ENCODE data around the gene MMRN2. TPM values are rescaled to one million over a fixed set of nuclear protein-coding genes. Genes with fewer than 3 reads are reported as not detected.

Gene MMRN2
- total RNA-seq, 1 donor from 2014 or later: 6.5 TPM

DNA sequence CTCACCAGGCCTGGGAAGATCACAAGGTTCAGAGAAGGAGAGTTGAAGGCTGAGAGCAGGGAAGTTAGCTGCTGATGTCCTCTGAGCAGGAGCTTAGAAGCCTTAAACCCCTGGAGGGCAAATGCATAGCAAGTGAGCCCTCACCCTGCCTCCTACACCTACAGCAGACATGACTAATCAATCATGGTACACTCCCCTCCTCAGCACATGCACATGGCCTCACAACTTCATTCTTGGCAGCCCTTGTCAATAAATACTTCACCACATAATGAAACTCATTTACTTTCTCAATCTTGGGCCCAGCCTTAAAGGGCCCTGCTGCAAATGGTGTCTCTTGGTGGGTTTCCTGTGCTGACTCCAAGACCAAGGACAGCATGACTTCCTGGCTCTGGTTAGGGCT lies 12.9 kb downstream of the MMRN2 start:
- H3K4me3 Mint-ChIP-seq: no peak overlapping the region
- H3K4me1 Mint-ChIP-seq: peaks cover 27% of the 10 kb centered on the region
- H3K27me3 Mint-ChIP-seq (ENCODE audit: low read depth): no peaks in the 10 kb centered on the region
- no peak for DNase-seq (ENCODE audit: low spot score in 2 of 2, unreplicated experiment in 2 of 2)
- TF ChIP-seq, protein P1, sequence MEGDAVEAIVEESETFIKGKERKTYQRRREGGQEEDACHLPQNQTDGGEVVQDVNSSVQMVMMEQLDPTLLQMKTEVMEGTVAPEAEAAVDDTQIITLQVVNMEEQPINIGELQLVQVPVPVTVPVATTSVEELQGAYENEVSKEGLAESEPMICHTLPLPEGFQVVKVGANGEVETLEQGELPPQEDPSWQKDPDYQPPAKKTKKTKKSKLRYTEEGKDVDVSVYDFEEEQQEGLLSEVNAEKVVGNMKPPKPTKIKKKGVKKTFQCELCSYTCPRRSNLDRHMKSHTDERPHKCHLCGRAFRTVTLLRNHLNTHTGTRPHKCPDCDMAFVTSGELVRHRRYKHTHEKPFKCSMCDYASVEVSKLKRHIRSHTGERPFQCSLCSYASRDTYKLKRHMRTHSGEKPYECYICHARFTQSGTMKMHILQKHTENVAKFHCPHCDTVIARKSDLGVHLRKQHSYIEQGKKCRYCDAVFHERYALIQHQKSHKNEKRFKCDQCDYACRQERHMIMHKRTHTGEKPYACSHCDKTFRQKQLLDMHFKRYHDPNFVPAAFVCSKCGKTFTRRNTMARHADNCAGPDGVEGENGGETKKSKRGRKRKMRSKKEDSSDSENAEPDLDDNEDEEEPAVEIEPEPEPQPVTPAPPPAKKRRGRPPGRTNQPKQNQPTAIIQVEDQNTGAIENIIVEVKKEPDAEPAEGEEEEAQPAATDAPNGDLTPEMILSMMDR (IDR thresholded peaks at IDR 0.05; ENCODE audit: unreplicated experiment): no peak
- H3K9me3 Mint-ChIP-seq: peaks cover 5% of the 10 kb centered on the region
- peaks cover 3% of the 10 kb centered on the region for H3K36me3 Mint-ChIP-seq
- peak overlapping the region; percentile 49 for H3K27ac Mint-ChIP-seq

- no peak for DNase-seq (ENCODE audit: low spot score in 2 of 2, unreplicated experiment in 2 of 2)
- no peak overlapping the region for H3K27ac Mint-ChIP-seq
Measured at GRCh38 chr10:86944031-86944419, 13.4 kb downstream of the MMRN2 start.

GRCh38 chr10:86943316-86944030 lies 13.9 kb downstream of the MMRN2 start:
- Mint-ChIP-seq H3K36me3 (peaks cover 3% of the 10 kb centered on the region), H3K9me3 (peaks cover 4% of the 10 kb centered on the region), H3K27ac (no peak overlapping the region), H3K27me3 (ENCODE audit: low read depth) (no peaks in the 10 kb centered on the region), H3K4me3 (no peak overlapping the region), H3K4me1 (peaks cover 27% of the 10 kb centered on the region)
- TF ChIP-seq, protein P1 (IDR thresholded peaks at IDR 0.05; ENCODE audit: unreplicated experiment): no peak
- no peak for DNase-seq (ENCODE audit: low spot score in 2 of 2, unreplicated experiment in 2 of 2)

More at GRCh38 chr10:86944031-86944419, 13.4 kb downstream of the MMRN2 start:
- peaks cover 5% of the 10 kb centered on the region for H3K9me3 Mint-ChIP-seq
- no peak overlapping the region for H3K4me3 Mint-ChIP-seq
- TF ChIP-seq, protein P1 (IDR thresholded peaks at IDR 0.05; ENCODE audit: unreplicated experiment): no peak
- H3K4me1 Mint-ChIP-seq: peaks cover 27% of the 10 kb centered on the region
- no peaks in the 10 kb centered on the region for H3K27me3 Mint-ChIP-seq (ENCODE audit: low read depth)
- peaks cover 3% of the 10 kb centered on the region for H3K36me3 Mint-ChIP-seq

DNA sequence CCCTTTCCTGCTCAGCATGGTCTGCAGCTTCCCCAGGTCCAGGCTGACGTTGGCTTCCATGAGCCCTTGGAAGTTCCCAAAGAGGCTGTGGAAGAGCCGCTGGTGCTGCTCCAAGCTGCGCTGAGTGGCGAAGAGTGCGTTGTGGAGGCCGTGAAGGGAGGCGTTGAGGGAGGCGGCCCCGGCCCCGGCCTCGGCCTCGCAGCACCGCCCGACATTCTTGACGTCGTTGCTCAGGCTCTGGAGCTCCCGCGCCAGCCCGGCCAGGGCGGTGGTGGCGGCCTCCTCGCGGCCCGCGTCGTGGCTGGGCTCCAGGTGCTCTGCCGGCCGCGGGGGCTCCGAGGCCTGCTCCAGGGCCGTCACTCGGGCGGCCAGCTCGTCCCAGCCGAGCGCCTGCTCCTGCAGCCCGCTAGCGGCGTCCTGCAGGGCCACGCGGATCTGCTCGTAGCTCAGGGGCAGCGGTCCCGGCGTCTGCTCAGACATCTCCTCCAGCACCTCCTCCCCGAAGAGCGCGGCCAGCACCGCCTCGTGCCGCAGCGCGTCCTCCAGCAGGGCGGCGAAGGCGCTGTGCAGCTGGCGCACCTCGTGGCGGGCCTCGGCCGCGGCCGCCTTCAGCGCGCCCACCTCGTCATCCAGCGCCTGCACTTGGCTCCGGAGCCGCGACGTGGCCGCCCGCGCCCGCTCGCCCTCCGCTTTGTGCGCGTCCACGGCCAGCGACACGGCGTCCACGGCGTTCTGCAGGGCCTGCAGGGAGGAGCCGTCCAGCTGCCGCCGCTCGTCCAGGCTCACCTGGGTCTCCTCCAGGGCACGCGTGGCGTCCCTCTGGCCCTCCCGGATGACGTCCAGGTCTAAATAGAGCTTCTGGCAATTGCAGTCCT lies 14.7 kb downstream of the MMRN2 start:
- H3K27me3 Mint-ChIP-seq (ENCODE audit: low read depth): no peaks in the 10 kb centered on the region
- TF ChIP-seq, protein P1 (IDR thresholded peaks at IDR 0.05; ENCODE audit: unreplicated experiment): no peak
- H3K4me1 Mint-ChIP-seq: peaks cover 27% of the 10 kb centered on the region
- H3K36me3 Mint-ChIP-seq: peaks cover 3% of the 10 kb centered on the region
- H3K4me3 Mint-ChIP-seq: no peak overlapping the region
- H3K9me3 Mint-ChIP-seq: no peaks in the 10 kb centered on the region
- no peak for DNase-seq (ENCODE audit: low spot score in 2 of 2, unreplicated experiment in 2 of 2)
- no peak overlapping the region for H3K27ac Mint-ChIP-seq

DNA sequence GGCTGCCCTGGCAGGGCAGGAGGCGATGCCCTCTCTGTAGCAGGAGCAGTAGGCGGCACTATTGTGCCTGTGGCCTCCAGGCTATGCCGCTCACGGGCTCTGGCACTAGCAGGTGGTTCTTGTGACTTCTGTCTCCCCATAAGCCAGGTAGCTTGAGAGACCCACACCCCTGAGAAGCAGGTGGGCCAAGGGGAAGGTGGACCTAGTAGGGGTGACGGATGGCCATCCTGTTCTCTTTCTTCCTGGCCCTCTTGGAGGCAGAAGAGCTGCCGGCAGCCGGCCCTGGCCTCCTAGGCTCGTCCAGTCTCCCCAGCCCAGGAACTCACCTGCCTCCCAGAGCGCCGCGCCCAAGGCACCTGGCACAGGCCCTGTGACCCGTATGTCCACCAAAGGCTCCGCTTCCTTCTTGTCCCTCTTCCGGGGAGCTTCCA lies 15.4 kb downstream of the MMRN2 start:
- TF ChIP-seq, protein P1 (IDR thresholded peaks at IDR 0.05; ENCODE audit: unreplicated experiment): no peak
- no peaks in the 10 kb centered on the region for H3K9me3 Mint-ChIP-seq
- peaks cover 3% of the 10 kb centered on the region for H3K36me3 Mint-ChIP-seq
- H3K4me3 Mint-ChIP-seq: no peak overlapping the region
- no peak for DNase-seq (ENCODE audit: low spot score in 2 of 2, unreplicated experiment in 2 of 2)
- H3K4me1 Mint-ChIP-seq: peaks cover 26% of the 10 kb centered on the region
- H3K27me3 Mint-ChIP-seq (ENCODE audit: low read depth): no peaks in the 10 kb centered on the region
- H3K27ac Mint-ChIP-seq: no peak overlapping the region
